ENCODE results near the gene COQ9. TPM values are rescaled to one million over a fixed set of nuclear protein-coding genes. Genes with fewer than 3 reads are reported as not detected.

COQ9 gene
- total RNA-seq, 1 experiment from 2014 or later, result 67.4 TPM

DNA sequence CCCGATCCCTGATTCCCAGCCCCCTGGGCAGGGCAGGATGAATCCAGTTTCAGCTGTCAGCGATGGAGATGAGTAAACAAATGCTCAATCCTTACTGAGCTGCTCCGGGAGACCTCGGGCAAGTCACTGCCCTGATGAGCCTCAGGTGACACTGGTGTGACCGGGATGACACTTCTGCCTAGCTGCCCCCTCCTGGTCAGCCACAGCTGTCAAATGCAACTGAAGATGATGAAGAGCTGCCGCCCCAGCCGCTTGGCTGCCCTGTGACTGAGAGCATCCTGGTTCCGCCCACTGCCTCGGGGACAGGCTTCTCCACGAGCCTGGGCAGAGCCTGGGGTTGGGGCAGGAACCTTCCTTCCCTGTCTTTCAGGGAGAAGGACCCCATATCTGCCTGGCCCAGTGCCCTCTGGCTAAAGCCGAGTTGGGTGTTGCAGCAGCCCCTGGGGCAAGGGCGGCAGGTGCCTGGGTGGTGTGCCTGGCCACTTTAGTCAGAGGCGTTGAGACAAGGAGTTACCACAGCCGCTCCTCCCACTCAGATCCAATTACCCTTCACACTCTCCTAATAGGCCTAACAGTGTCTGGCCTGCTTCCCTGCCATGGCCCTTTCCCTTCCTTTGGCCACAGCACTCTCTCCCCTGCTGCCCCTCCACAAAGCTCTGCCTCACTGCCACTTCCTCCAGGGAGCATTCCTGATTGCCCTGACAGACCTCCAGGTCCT is 37.2 kb upstream of the COQ9 start:
- Histone ChIP-seq H3K9me2 (replicated peaks; ENCODE audit: low read length) (no peaks in the 10 kb centered on the region), H3K4me3 (ENCODE audit: low read length) (no peak overlapping the region), H3K9me3 (ENCODE audit: low read length) (no peaks in the 10 kb centered on the region), H3K27me3 (ENCODE audit: low read length) (no peaks in the 10 kb centered on the region), H3F3A (ENCODE audit: low read length, unreplicated experiment) (no peaks in the 10 kb centered on the region), H3K4me1 (ENCODE audit: insufficient read depth, low read length) (no peaks in the 10 kb centered on the region), H4K20me1 (ENCODE audit: low read length) (no peaks in the 10 kb centered on the region), H3K27ac (ENCODE audit: low read length) (no peak overlapping the region), H3K79me2 (ENCODE audit: low read length) (no peaks in the 10 kb centered on the region), H2AFZ (ENCODE audit: low read length) (no peak overlapping the region), H3K36me3 (ENCODE audit: low read depth, low read length) (no peaks in the 10 kb centered on the region), H3K4me2 (ENCODE audit: low read length) (no peak overlapping the region), H3K9ac (ENCODE audit: low read length) (no peak overlapping the region)
- intact Hi-C loops (cut with micrococcal nuclease), result no loop called here
- no peak for DNase-seq
- ATAC-seq, result no peak
- TF ChIP-seq EZH2phosphoT487 (IDR thresholded peaks at IDR 0.05; ENCODE audit: borderline replicate concordance, low read length) (no peak), EZH2 (IDR thresholded peaks at IDR 0.05; ENCODE audit: low read length, unreplicated experiment) (no peak)
- TF ChIP-seq, protein P1, sequence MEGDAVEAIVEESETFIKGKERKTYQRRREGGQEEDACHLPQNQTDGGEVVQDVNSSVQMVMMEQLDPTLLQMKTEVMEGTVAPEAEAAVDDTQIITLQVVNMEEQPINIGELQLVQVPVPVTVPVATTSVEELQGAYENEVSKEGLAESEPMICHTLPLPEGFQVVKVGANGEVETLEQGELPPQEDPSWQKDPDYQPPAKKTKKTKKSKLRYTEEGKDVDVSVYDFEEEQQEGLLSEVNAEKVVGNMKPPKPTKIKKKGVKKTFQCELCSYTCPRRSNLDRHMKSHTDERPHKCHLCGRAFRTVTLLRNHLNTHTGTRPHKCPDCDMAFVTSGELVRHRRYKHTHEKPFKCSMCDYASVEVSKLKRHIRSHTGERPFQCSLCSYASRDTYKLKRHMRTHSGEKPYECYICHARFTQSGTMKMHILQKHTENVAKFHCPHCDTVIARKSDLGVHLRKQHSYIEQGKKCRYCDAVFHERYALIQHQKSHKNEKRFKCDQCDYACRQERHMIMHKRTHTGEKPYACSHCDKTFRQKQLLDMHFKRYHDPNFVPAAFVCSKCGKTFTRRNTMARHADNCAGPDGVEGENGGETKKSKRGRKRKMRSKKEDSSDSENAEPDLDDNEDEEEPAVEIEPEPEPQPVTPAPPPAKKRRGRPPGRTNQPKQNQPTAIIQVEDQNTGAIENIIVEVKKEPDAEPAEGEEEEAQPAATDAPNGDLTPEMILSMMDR (conservative IDR thresholded peaks at IDR 0.05; ENCODE audit: low read depth, low read length), result no peak
- BruUV-seq (replicated peaks), result no TSS peak
- CTCF ChIA-PET, result no interaction called here
- POLR2A ChIA-PET (ENCODE audit: unreplicated experiment), result no interaction called here

DNA sequence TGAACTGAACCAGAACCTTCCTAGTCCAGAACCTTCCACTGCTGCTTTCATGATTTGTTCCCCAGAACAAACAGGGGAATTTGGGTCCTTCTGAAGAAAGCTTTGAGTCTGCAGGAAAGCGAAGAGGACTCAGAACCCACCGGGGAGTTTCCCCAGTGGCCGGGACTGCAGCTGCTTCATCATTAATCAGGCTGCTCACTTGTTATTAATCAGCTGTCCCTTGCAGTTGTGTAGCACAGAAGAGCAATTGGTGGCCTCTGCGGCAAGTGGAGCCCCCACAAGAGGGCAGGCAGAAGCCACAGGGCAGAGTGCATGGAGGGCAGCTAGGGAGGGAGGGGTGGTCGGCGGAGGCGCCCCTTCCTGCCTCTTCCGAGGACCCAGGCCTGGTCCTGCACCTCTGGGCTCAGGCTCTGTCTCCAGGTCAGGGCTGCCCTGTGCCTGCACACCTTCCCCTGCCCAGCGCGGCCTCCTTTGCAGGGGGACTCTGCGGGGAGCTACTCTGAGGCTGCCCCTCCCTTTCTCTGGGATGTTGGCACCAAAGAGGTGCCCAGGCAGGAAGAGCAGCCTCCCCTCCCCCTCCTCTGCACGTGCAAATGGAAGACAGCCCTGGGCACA is 35.8 kb upstream of the COQ9 start:
- no peak overlapping the region for H2AFZ ChIP-seq (ENCODE audit: low read length)
- H3K36me3 ChIP-seq (ENCODE audit: low read depth, low read length), result no peaks in the 10 kb centered on the region
- intact Hi-C loops (cut with micrococcal nuclease), result no loop called here

More for the DNA sequence above, 35.8 kb upstream of the COQ9 start:
- TF ChIP-seq EZH2 (IDR thresholded peaks at IDR 0.05; ENCODE audit: low read length, unreplicated experiment) (no peak), EZH2phosphoT487 (IDR thresholded peaks at IDR 0.05; ENCODE audit: borderline replicate concordance, low read length) (no peak)
- TF ChIP-seq, protein P1 (conservative IDR thresholded peaks at IDR 0.05; ENCODE audit: low read depth, low read length), result no peak
- H3K27me3 ChIP-seq (ENCODE audit: low read length), result no peaks in the 10 kb centered on the region
- H3K4me2 ChIP-seq (ENCODE audit: low read length), result no peak overlapping the region
- no peak overlapping the region for H3K27ac ChIP-seq (ENCODE audit: low read length)
- BruUV-seq (replicated peaks), result no TSS peak
- ATAC-seq (no peak), DNase-seq (no peak)
- H4K20me1 ChIP-seq (ENCODE audit: low read length), result no peaks in the 10 kb centered on the region
- no peaks in the 10 kb centered on the region for H3F3A ChIP-seq (ENCODE audit: low read length, unreplicated experiment)
- no peak overlapping the region for H3K9ac ChIP-seq (ENCODE audit: low read length)
- H3K79me2 ChIP-seq (ENCODE audit: low read length), result no peaks in the 10 kb centered on the region
- no peaks in the 10 kb centered on the region for H3K9me2 ChIP-seq (replicated peaks; ENCODE audit: low read length)
- no peak overlapping the region for H3K4me3 ChIP-seq (ENCODE audit: low read length)
- H3K9me3 ChIP-seq (ENCODE audit: low read length), result no peaks in the 10 kb centered on the region
- ChIA-PET CTCF (no interaction called here), POLR2A (ENCODE audit: unreplicated experiment) (no interaction called here)
- H3K4me1 ChIP-seq (ENCODE audit: insufficient read depth, low read length), result no peaks in the 10 kb centered on the region
